CD4-positive, alpha-beta T cell (primary cell): Measurements from ENCODE around the gene TOR1B. TPM values are rescaled to one million over a fixed set of nuclear protein-coding genes. Genes with fewer than 3 reads are reported as not detected.
"Not testable (repeated sequence)": the region's sequence is repeated elsewhere in the genome, so short reads cannot be mapped to it uniquely, and the experiment has no call there.

Experiments
- ATAC-seq: fragments of 200-7000 bp; cut with Tn5 transposase; one replicate; pipeline ENCODE4 v1.10.0; 2022; ENCODE audit warnings: mild to moderate bottlenecking; ENCODE audit not compliant: poor library complexity
- CTCF ChIA-PET: fragments of 350-600 bp; sonication (Branson Sonifier 250); formaldehyde crosslinking; loops from one replicate; lab custom pipeline; 2021; ENCODE audit warnings: antibody characterized with exemption, inconsistent platforms; lab: Charles Lee
- POLR2A ChIA-PET: fragments of 350-600 bp; sonication (Branson Sonifier 250); formaldehyde crosslinking; loops from one replicate; lab custom pipeline; 2021; ENCODE audit warnings: antibody characterized with exemption, inconsistent platforms; lab: Charles Lee
- DNase-seq, 14 experiments: peaks; one replicate each; pipeline ENCODE4 v3.0.0-alpha.2; 2013 to 2020; ENCODE audit warnings: mixed read lengths in 2 of 14
- H3K27ac ChIP-seq, 2 donors: one replicate each; pipeline versions ENCODE4 v1.5.1 to v1.7.0; 2013; ENCODE audit warnings: low read length in 2 of 2, low read depth in 1 of 2, mild to moderate bottlenecking in 1 of 2
- H3K27me3 ChIP-seq, 2 experiments: 1 replicate in 1 of 2; 2 replicates in 1 of 2; pipeline versions ENCODE4 v1.6.1 to v1.7.0; 2013; ENCODE audit warnings: low read length in 2 of 2, control low read depth in 1 of 2, mild to moderate bottlenecking in 1 of 2, moderate library complexity in 1 of 2; ENCODE audit not compliant: insufficient read depth in 2 of 2, control insufficient read depth in 1 of 2
- H3K36me3 ChIP-seq: one replicate; pipeline ENCODE4 v1.6.1; 2013; ENCODE audit warnings: low read length, control low read depth; ENCODE audit not compliant: insufficient read depth
- H3K4me1 ChIP-seq: one replicate; pipeline ENCODE4 v1.6.1; 2013; ENCODE audit warnings: low read length, control low read depth; ENCODE audit not compliant: insufficient read depth
- H3K4me3 ChIP-seq: one replicate; pipeline ENCODE4 v1.5.1; 2013; ENCODE audit warnings: mild to moderate bottlenecking, low read length, moderate library complexity
- H3K9me3 ChIP-seq, 2 experiments: 1 replicate in 1 of 2; 2 replicates in 1 of 2; pipeline versions ENCODE4 v1.6.1 to v1.7.0; 2013; ENCODE audit warnings: low read length in 2 of 2, mild to moderate bottlenecking in 2 of 2, control low read depth in 1 of 2, moderate library complexity in 1 of 2; ENCODE audit not compliant: control insufficient read depth in 1 of 2, insufficient read depth in 1 of 2
- H3K27ac Mint-ChIP-seq: one replicate; pipeline ENCODE4 v1.8.0; 2020; ENCODE audit warnings: mixed read lengths
- H3K27me3 Mint-ChIP-seq: one replicate; pipeline ENCODE4 v1.8.0; 2021; ENCODE audit warnings: mixed read lengths
- H3K36me3 Mint-ChIP-seq: one replicate; pipeline ENCODE4 v1.8.0; 2021; ENCODE audit warnings: low read depth, mixed read lengths
- H3K4me1 Mint-ChIP-seq: one replicate; pipeline ENCODE4 v1.8.0; 2021; ENCODE audit warnings: low read depth, mixed read lengths
- H3K4me3 Mint-ChIP-seq: one replicate; pipeline ENCODE4 v1.8.0; 2020; ENCODE audit warnings: mild to moderate bottlenecking, mixed read lengths
- H3K9me3 Mint-ChIP-seq: one replicate; pipeline ENCODE4 v1.8.0; 2020; ENCODE audit warnings: mixed read lengths
- CTCF ChIP-seq: fragments of 200-600 bp; IDR thresholded peaks from one replicate; pipeline ENCODE4 v1.8.0; 2022; ENCODE audit warnings: antibody characterized with exemption, mild to moderate bottlenecking
- intact Hi-C, 2 experiments: fragments of 100-400 bp; cut with DNase I in 1 of 2; cut with micrococcal nuclease in 1 of 2; formaldehyde crosslinking; loops; one replicate each; pipeline versions ENCODE4 v1.15.1 to v1.9.0; 2023 to 2025; cut with DNase I, micrococcal nuclease
- total RNA-seq, 174 experiments: library from RNA in 2 of 174; stranded (reverse) in 2 of 174; gene quantifications; one replicate each; pipeline ENCODE4 v1.2.3 and lab custom pipeline; 2021 to 2026

TOR1B gene
- total RNA-seq, 2 experiments from 2014 or later = 13.4 to 15.1 TPM

GRCh38 chr9:129759804-129760502, 43.0 kb upstream of the TOR1B start:
- no peak for TF ChIP-seq CTCF
- Mint-ChIP-seq H3K27ac (no peak overlapping the region), H3K27me3 (peaks cover 4% of the 10 kb centered on the region), H3K9me3 (no peaks in the 10 kb centered on the region), H3K4me3 (no peak overlapping the region), H3K4me1 (peaks cover 14% of the 10 kb centered on the region), H3K36me3 (no peaks in the 10 kb centered on the region)
- H3K36me3 ChIP-seq = no peaks in the 10 kb centered on the region
- H3K4me1 ChIP-seq = peaks cover 12% of the 10 kb centered on the region
- H3K27ac ChIP-seq = no peak overlapping the region
- DNase-seq (no peak), ATAC-seq (no peak)
- H3K27me3 ChIP-seq = no peaks in the 10 kb centered on the region
- no peaks in the 10 kb centered on the region for H3K9me3 ChIP-seq
- POLR2A ChIA-PET = no interaction called here
- intact Hi-C loops = no loop called here
- CTCF ChIA-PET = interaction anchor here (0.7 to 1.1 kb wide), 2 partner anchors 33 to 711 kb away, joined by 3 to 5 read pairs; no protein-coding TSS in a partner anchor
- no peak overlapping the region for H3K4me3 ChIP-seq

- H3K36me3 ChIP-seq, H3K27ac Mint-ChIP-seq, H3K4me3 ChIP-seq, H3K36me3 Mint-ChIP-seq, intact Hi-C loops, H3K27ac ChIP-seq, POLR2A ChIA-PET, H3K4me3 Mint-ChIP-seq, DNase-seq, H3K27me3 ChIP-seq, H3K9me3 Mint-ChIP-seq, ATAC-seq, H3K9me3 ChIP-seq, H3K27me3 Mint-ChIP-seq: not testable (repeated sequence)
- CTCF ChIA-PET = interaction anchor here (0.7 kb wide), 1 partner anchor 711 kb away, joined by 3 read pairs; no protein-coding TSS in a partner anchor
- H3K4me1 Mint-ChIP-seq = peaks cover 14% of the 10 kb centered on the region
- H3K4me1 ChIP-seq = peaks cover 12% of the 10 kb centered on the region
Observed at GRCh38 chr9:129760784-129761183, 42.2 kb upstream of the TOR1B start.

- no peak overlapping the region for H3K4me3 Mint-ChIP-seq
- Histone ChIP-seq H3K36me3 (no peaks in the 10 kb centered on the region), H3K9me3 (no peaks in the 10 kb centered on the region), H3K4me3 (no peak overlapping the region), H3K27ac (no peak overlapping the region), H3K4me1 (peaks cover 11% of the 10 kb centered on the region), H3K27me3 (no peaks in the 10 kb centered on the region)
- ChIA-PET CTCF (no interaction called here), POLR2A (no interaction called here)
- TF ChIP-seq CTCF = no peak
- H3K27ac Mint-ChIP-seq = no peak overlapping the region
- no peaks in the 10 kb centered on the region for H3K36me3 Mint-ChIP-seq
- H3K9me3 Mint-ChIP-seq = no peaks in the 10 kb centered on the region
- peaks cover 4% of the 10 kb centered on the region for H3K27me3 Mint-ChIP-seq
- ATAC-seq (no peak), DNase-seq (no peak)
- intact Hi-C loops = no loop called here
- H3K4me1 Mint-ChIP-seq = peaks cover 14% of the 10 kb centered on the region
Observed at GRCh38 chr9:129761293-129761900, 41.6 kb upstream of the TOR1B start.
